Activated CD8-positive, alpha-beta T cell treated with anti-CD3 and anti-CD28 coated beads for 36 hours (primary cell): ENCODE measurements around the gene SANBR. TPM values are rescaled to one million over a fixed set of nuclear protein-coding genes. Genes with fewer than 3 reads are reported as not detected.

Experiments
- ATAC-seq: fragments of 200-7000 bp; cut with Tn5 transposase; one replicate; pipeline ENCODE4 v1.10.0; 2021; ENCODE audit warnings: mild to moderate bottlenecking, moderate library complexity
- CTCF ChIA-PET: fragments of 350-600 bp; sonication (Branson Sonifier 250); formaldehyde crosslinking; loops from one replicate; lab custom pipeline; 2021; ENCODE audit warnings: antibody characterized with exemption; lab: Charles Lee
- POLR2A ChIA-PET: fragments of 350-600 bp; sonication (Branson Sonifier 250); formaldehyde crosslinking; loops from one replicate; lab custom pipeline; 2021; ENCODE audit warnings: antibody characterized with exemption; lab: Charles Lee
- DNase-seq: peaks from one replicate; pipeline ENCODE4 v3.0.0-alpha.2; 2020
- H3K27ac Mint-ChIP-seq: one replicate; pipeline ENCODE4 v1.8.0; 2021; ENCODE audit warnings: mild to moderate bottlenecking, mixed read lengths
- H3K27me3 Mint-ChIP-seq: one replicate; pipeline ENCODE4 v1.8.0; 2021; ENCODE audit warnings: mixed read lengths
- H3K36me3 Mint-ChIP-seq: one replicate; pipeline ENCODE4 v1.8.0; 2021; ENCODE audit warnings: low read depth, mixed read lengths
- H3K4me1 Mint-ChIP-seq: one replicate; pipeline ENCODE4 v1.8.0; 2021; ENCODE audit warnings: low read depth, mixed read lengths
- H3K4me3 Mint-ChIP-seq: one replicate; pipeline ENCODE4 v1.8.0; 2021; ENCODE audit warnings: mild to moderate bottlenecking, moderate library complexity, mixed read lengths
- H3K9me3 Mint-ChIP-seq: one replicate; pipeline ENCODE4 v1.8.0; 2021; ENCODE audit warnings: mixed read lengths
- CTCF ChIP-seq: fragments of 200-600 bp; IDR thresholded peaks from one replicate; pipeline ENCODE4 v1.8.0; 2022; ENCODE audit warnings: antibody characterized with exemption, mild to moderate bottlenecking
- intact Hi-C: fragments of 100-400 bp; cut with micrococcal nuclease; formaldehyde crosslinking; loops from one replicate; pipeline ENCODE4 v1.10.0; 2022
- total RNA-seq, 2 experiments: library from RNA; stranded (reverse); gene quantifications; one replicate each; pipeline ENCODE4 v1.2.3, GENCODE V29; 2021

The SANBR gene
- total RNA-seq, 2 experiments from 2014 or later: 0.97 to 1.3 TPM

GRCh38 chr2:61017556-61018317, 47.9 kb upstream of the SANBR start, which contains the start of the genes PEX13 and PUS10:
Gene PEX13, plus strand, starts transcription at chr2:61017720. Its CDS starts 40 bp downstream, at chr2:61017760.
Gene PUS10, minus strand, starts transcription at chr2:61018255. Its CDS starts 6,365 bp downstream, at chr2:61011890.
- TF ChIP-seq CTCF: no peak
- peaks cover 19% of the 10 kb centered on the region for H3K36me3 Mint-ChIP-seq
- peaks cover 3% of the 10 kb centered on the region for H3K9me3 Mint-ChIP-seq
- ChIA-PET POLR2A (interaction anchor here (1.2 to 2.1 kb wide), 7 partner anchors 10 to 211 kb away, joined by 3 to 10 read pairs (median 4); partner anchors contain the start of genes REL and SANBR), CTCF (interaction anchor here (0.9 to 1.4 kb wide), 2 partner anchors 11 to 19 kb away, joined by 5 read pairs; no protein-coding TSS in a partner anchor)
- H3K27ac Mint-ChIP-seq: peak within 1 kb of the TSS; percentile 98
- peak within 1 kb of the TSS; percentile 97 for H3K4me3 Mint-ChIP-seq
- no peaks in the 10 kb centered on the region for H3K27me3 Mint-ChIP-seq
- peak; percentile 79 for DNase-seq
- intact Hi-C loops: no loop called here
- peaks cover 39% of the 10 kb centered on the region for H3K4me1 Mint-ChIP-seq
- ATAC-seq: peak; percentile 83

- CTCF ChIA-PET: no interaction called here
- TF ChIP-seq CTCF: no peak
- peaks cover 33% of the 10 kb centered on the region for H3K4me1 Mint-ChIP-seq
These were observed 47.3 kb upstream of the SANBR start for GRCh38 chr2:61018318-61018755.

GRCh38 chr2:61018798-61019197, 46.9 kb upstream of the SANBR start:
- ATAC-seq (no peak), DNase-seq (no peak)
- Mint-ChIP-seq H3K36me3 (peaks cover 22% of the 10 kb centered on the region), H3K27ac (peak overlapping the region; percentile 98), H3K4me3 (peak overlapping the region; percentile 97), H3K9me3 (peaks cover 3% of the 10 kb centered on the region), H3K4me1 (peaks cover 31% of the 10 kb centered on the region), H3K27me3 (no peaks in the 10 kb centered on the region)
- CTCF ChIA-PET: no interaction called here
- intact Hi-C loops: no loop called here
- TF ChIP-seq CTCF: no peak
- POLR2A ChIA-PET: no interaction called here

More at GRCh38 chr2:61018318-61018755, 47.3 kb upstream of the SANBR start:
- H3K4me3 Mint-ChIP-seq: peak overlapping the region; percentile 97
- POLR2A ChIA-PET: interaction anchor here (1.2 to 2.1 kb wide), 3 partner anchors 9 to 212 kb away, joined by 4 to 8 read pairs (median 5); no protein-coding TSS in a partner anchor
- H3K9me3 Mint-ChIP-seq: peaks cover 3% of the 10 kb centered on the region
- no peak for ATAC-seq
- no peak for DNase-seq
- intact Hi-C loops: no loop called here
- peak overlapping the region; percentile 98 for H3K27ac Mint-ChIP-seq
- peaks cover 22% of the 10 kb centered on the region for H3K36me3 Mint-ChIP-seq
- H3K27me3 Mint-ChIP-seq: no peaks in the 10 kb centered on the region

- no peaks in the 10 kb centered on the region for H3K27me3 Mint-ChIP-seq
- H3K4me1 Mint-ChIP-seq: peaks cover 27% of the 10 kb centered on the region
- no peak overlapping the region for H3K27ac Mint-ChIP-seq
- CTCF ChIA-PET: no interaction called here
- ATAC-seq (no peak), DNase-seq (no peak)
- POLR2A ChIA-PET: interaction anchor here (0.6 to 0.7 kb wide), 2 partner anchors 11 to 14 kb away, joined by 3 read pairs; no protein-coding TSS in a partner anchor
- no peak overlapping the region for H3K4me3 Mint-ChIP-seq
- peaks cover 24% of the 10 kb centered on the region for H3K36me3 Mint-ChIP-seq
- peaks cover 3% of the 10 kb centered on the region for H3K9me3 Mint-ChIP-seq
- TF ChIP-seq CTCF: no peak
- intact Hi-C loops: no loop called here
These were observed 44.4 kb upstream of the SANBR start for GRCh38 chr2:61021228-61021660.

- intact Hi-C loops: no loop called here
- no peaks in the 10 kb centered on the region for H3K27me3 Mint-ChIP-seq
- no peak overlapping the region for H3K4me3 Mint-ChIP-seq
- H3K9me3 Mint-ChIP-seq: peaks cover 3% of the 10 kb centered on the region
- peaks cover 26% of the 10 kb centered on the region for H3K4me1 Mint-ChIP-seq
- no peak overlapping the region for H3K27ac Mint-ChIP-seq
- ChIA-PET POLR2A (no interaction called here), CTCF (no interaction called here)
- no peak for ATAC-seq
- DNase-seq: no peak
- TF ChIP-seq CTCF: no peak
- H3K36me3 Mint-ChIP-seq: peaks cover 29% of the 10 kb centered on the region
These were observed 42.0 kb upstream of the SANBR start for GRCh38 chr2:61023670-61024069.
